WTC11 (cell line): ENCODE results near the gene CATSPERZ. TPM values are rescaled to one million over a fixed set of nuclear protein-coding genes. Genes with fewer than 3 reads are reported as not detected.

ENCODE experiments used
- ATAC-seq: fragments of 200-7000 bp; cut with Tn5 transposase; 2 replicates; pipeline ENCODE4 v1.10.0; 2021; ENCODE audit warnings: mild to moderate bottlenecking, moderate library complexity
- CTCF ChIA-PET: fragments of 300-600 bp; sonication (Branson Sonifier 250); formaldehyde crosslinking; loops from one replicate; lab custom pipeline; 2021; ENCODE audit warnings: antibody characterized with exemption; lab: Charles Lee
- POLR2A ChIA-PET: fragments of 350-600 bp; sonication (Branson Sonifier 250); formaldehyde crosslinking; loops from one replicate; lab custom pipeline; 2021; ENCODE audit warnings: antibody characterized with exemption; lab: Charles Lee
- DNase-seq: peaks from one replicate; pipeline ENCODE4 v3.0.0; 2021; ENCODE audit warnings: low spot score
- H3K27ac Mint-ChIP-seq: 2 replicates; pipeline ENCODE4 v1.8.0; 2021; ENCODE audit warnings: mixed read lengths
- H3K27me3 Mint-ChIP-seq: 2 replicates; pipeline ENCODE4 v1.8.0; 2021; ENCODE audit warnings: low read depth, mild to moderate bottlenecking, moderate library complexity, mixed read lengths
- H3K36me3 Mint-ChIP-seq: 2 replicates; pipeline ENCODE4 v1.8.0; 2021; ENCODE audit warnings: mixed read lengths
- H3K4me1 Mint-ChIP-seq: 2 replicates; pipeline ENCODE4 v1.8.0; 2022; ENCODE audit warnings: mixed read lengths
- H3K4me3 Mint-ChIP-seq: 2 replicates; pipeline ENCODE4 v1.8.0; 2021; ENCODE audit warnings: mild to moderate bottlenecking, moderate library complexity, mixed read lengths
- H3K9me3 Mint-ChIP-seq: 2 replicates; pipeline ENCODE4 v1.8.0; 2021; ENCODE audit warnings: mixed read lengths
- AFF4 ChIP-seq: sonication (generic); formaldehyde crosslinking; IDR thresholded peaks from 2 replicates; pipeline ENCODE4 v1.8.1; 2023; ENCODE audit warnings: mild to moderate bottlenecking, missing genetic modification reagents, borderline replicate concordance
- ATF2 ChIP-seq: sonication (generic); formaldehyde crosslinking; IDR thresholded peaks from 2 replicates; pipeline ENCODE4 v1.8.1; 2022; ENCODE audit warnings: low read depth, missing genetic modification reagents, borderline replicate concordance
- CDX4 ChIP-seq: fragments of 250-450 bp; sonication (Bioruptor Pico); IDR thresholded peaks from 2 replicates; pipeline ENCODE4 v1.9.0; 2021; ENCODE audit warnings: moderate library complexity, mild to moderate bottlenecking, inconsistent platforms, borderline replicate concordance
- CTCF ChIP-seq: fragments of 200-600 bp; IDR thresholded peaks from 2 replicates; pipeline ENCODE4 v1.8.0; 2022; ENCODE audit warnings: antibody characterized with exemption
- EMX1 ChIP-seq: fragments of 250-450 bp; sonication (Bioruptor Pico); IDR thresholded peaks from 2 replicates; pipeline ENCODE4 v1.8.0; 2021; ENCODE audit warnings: mild to moderate bottlenecking
- FOXJ3 ChIP-seq: sonication (generic); formaldehyde crosslinking; IDR thresholded peaks from 2 replicates; pipeline ENCODE4 v1.9.0; 2021; ENCODE audit warnings: missing genetic modification reagents, mild to moderate bottlenecking, borderline replicate concordance
- JUN ChIP-seq: sonication (generic); formaldehyde crosslinking; IDR thresholded peaks from 2 replicates; pipeline ENCODE4 v1.8.0; 2023; ENCODE audit warnings: mild to moderate bottlenecking, missing genetic modification reagents
- MLX ChIP-seq: sonication (generic); formaldehyde crosslinking; IDR thresholded peaks from 2 replicates; pipeline ENCODE4 v1.8.1; 2023; ENCODE audit warnings: mild to moderate bottlenecking, missing genetic modification reagents, moderate library complexity
- PREB ChIP-seq: sonication (generic); formaldehyde crosslinking; IDR thresholded peaks from 2 replicates; pipeline ENCODE4 v1.8.1; 2022; ENCODE audit warnings: mild to moderate bottlenecking, missing genetic modification reagents, moderate library complexity, borderline replicate concordance
- TEAD1 ChIP-seq: sonication (generic); formaldehyde crosslinking; IDR thresholded peaks from 2 replicates; pipeline ENCODE4 v1.8.0; 2022; ENCODE audit warnings: mild to moderate bottlenecking, missing genetic modification reagents
- ZNF219 ChIP-seq: sonication (generic); formaldehyde crosslinking; IDR thresholded peaks from 2 replicates; pipeline ENCODE4 v1.8.0; 2023; ENCODE audit warnings: missing genetic modification reagents, mild to moderate bottlenecking, borderline replicate concordance
- ZNF416 ChIP-seq: fragments of 250-450 bp; sonication (Bioruptor Pico); IDR thresholded peaks from 2 replicates; pipeline ENCODE4 v1.9.0; 2021; ENCODE audit warnings: mild to moderate bottlenecking, inconsistent platforms
- ZNF423 ChIP-seq: fragments of 250-450 bp; sonication (Bioruptor Pico); IDR thresholded peaks from 2 replicates; pipeline ENCODE4 v2.1.2; 2022; ENCODE audit warnings: mild to moderate bottlenecking, moderate library complexity
- total RNA-seq: library from RNA; stranded (reverse); gene quantifications from 3 replicates; pipeline ENCODE4 v1.2.3, GENCODE V29; 2021

The CATSPERZ gene
- total RNA-seq, 1 experiment from 2014 or later: 2.5 TPM

GRCh38 chr11:64352995-64353714, 53.0 kb downstream of the CATSPERZ start:
- TF ChIP-seq AFF4 (CRISPR knock-in tag) (no peak), FOXJ3 (CRISPR knock-in tag) (no peak), CTCF (no peak), EMX1 (no peak), ZNF219 (CRISPR knock-in tag) (no peak), JUN (no peak), ZNF423 (no peak), ATF2 (CRISPR knock-in tag) (no peak), CDX4 (CRISPR knock-in tag) (no peak), TEAD1 (CRISPR knock-in tag) (no peak)
- no peak overlapping the region for H3K4me3 Mint-ChIP-seq
- CTCF ChIA-PET: interaction anchor here (1.0 to 10.4 kb wide), 15 partner anchors 12 to 297 kb away, joined by 3 to 437 read pairs (median 21); partner anchors contain the start of genes CCDC88B, ESRRA, PRDX5 and TRMT112
- no peaks in the 10 kb centered on the region for H3K9me3 Mint-ChIP-seq
- H3K27me3 Mint-ChIP-seq: no peaks in the 10 kb centered on the region
- H3K4me1 Mint-ChIP-seq: peaks cover 15% of the 10 kb centered on the region
- H3K27ac Mint-ChIP-seq: no peak overlapping the region
- no peaks in the 10 kb centered on the region for H3K36me3 Mint-ChIP-seq
- DNase-seq: no peak
- no peak for ATAC-seq
- POLR2A ChIA-PET: interaction anchor here (0.9 kb wide), 1 partner anchor 12 kb away, joined by 4 read pairs; no protein-coding TSS in a partner anchor

GRCh38 chr11:64353715-64354506, 53.8 kb downstream of the CATSPERZ start:
- peaks cover 15% of the 10 kb centered on the region for H3K4me1 Mint-ChIP-seq
- H3K36me3 Mint-ChIP-seq: no peaks in the 10 kb centered on the region
- TF ChIP-seq PREB (CRISPR knock-in tag): no peak
- no peak for TF ChIP-seq MLX (CRISPR knock-in tag)
- TF ChIP-seq ZNF416: no peak
- TF ChIP-seq TEAD1 (CRISPR knock-in tag): no peak
- TF ChIP-seq, all 79 proteins: peak for 0
- Mint-ChIP-seq H3K27ac (no peak overlapping the region), H3K9me3 (no peaks in the 10 kb centered on the region), H3K4me3 (no peak overlapping the region), H3K27me3 (no peaks in the 10 kb centered on the region)
- ATAC-seq (no peak), DNase-seq (no peak)
- ChIA-PET CTCF (interaction anchor here (0.9 to 10.4 kb wide), 31 partner anchors 13 to 299 kb away, joined by 3 to 437 read pairs (median 22); partner anchors contain the start of genes BAD, CCDC88B, ESRRA and GPR137), POLR2A (interaction anchor here (0.9 to 2.0 kb wide), 3 partner anchors 12 to 36 kb away, joined by 4 to 15 read pairs (median 7); partner anchors contain the start of genes PRDX5 and TRMT112)
